ENCODE measurements around the gene HYAL3. TPM values are rescaled to one million over a fixed set of nuclear protein-coding genes. Genes with fewer than 3 reads are reported as not detected.

Gene HYAL3
- total and polyA plus RNA-seq, 2 of the 13 experiments (the other 11 are each of a cell fraction or from before 2014, with no cell fraction given) = 5.5 to 10.4 TPM

- TF ChIP-seq TSC22D2 (CRISPR knock-in tag; IDR thresholded peaks at IDR 0.05; ENCODE audit: borderline replicate concordance) (no peak), ZNF687 (CRISPR knock-in tag; IDR thresholded peaks at IDR 0.05) (peak; percentile 65), ZNF557 (CRISPR knock-in tag; IDR thresholded peaks at IDR 0.05) (no peak), THAP9 (CRISPR knock-in tag; IDR thresholded peaks at IDR 0.05; ENCODE audit: borderline replicate concordance) (no peak), ZNF260 (CRISPR knock-in tag; IDR thresholded peaks at IDR 0.05; ENCODE audit: borderline replicate concordance, low read depth) (no peak), ZNF24 (IDR thresholded peaks at IDR 0.05) (no peak), ZNF253 (CRISPR knock-in tag; IDR thresholded peaks at IDR 0.05; ENCODE audit: borderline replicate concordance) (no peak), IKZF4 (CRISPR knock-in tag; IDR thresholded peaks at IDR 0.05; ENCODE audit: borderline replicate concordance, low read depth, not compliant biosample characterization) (no peak), HIVEP1 (CRISPR knock-in tag; IDR thresholded peaks at IDR 0.05) (peak; percentile 81), MBD4 (IDR thresholded peaks at IDR 0.05; ENCODE audit: borderline replicate concordance, low read length) (no peak), MEF2D (CRISPR knock-in tag; IDR thresholded peaks at IDR 0.05) (0 out of 2 replicates have a peak, but pooled peaks have one; percentile 27), HOXA5 (CRISPR knock-in tag; IDR thresholded peaks at IDR 0.05) (no peak), ZNF414 (CRISPR knock-in tag; IDR thresholded peaks at IDR 0.05) (no peak; the same call in 1 of the 2 replicates), SRSF9 (IDR thresholded peaks at IDR 0.05; ENCODE audit: borderline replicate concordance, insufficient read depth, low read depth, low read length, poor library complexity, severe bottlenecking) (no peak), THAP11 (CRISPR knock-in tag; IDR thresholded peaks at IDR 0.05) (peak; percentile 43; the same call in 1 of the 2 replicates), MED1 (CRISPR knock-in tag; IDR thresholded peaks at IDR 0.05) (peak; percentile 37; the same call in 1 of the 2 replicates), ZNF777 (CRISPR knock-in tag; IDR thresholded peaks at IDR 0.05) (no peak), HDAC1 (CRISPR knock-in tag; IDR thresholded peaks at IDR 0.05) (peak; percentile 27), FOXO1 (CRISPR knock-in tag; IDR thresholded peaks at IDR 0.05) (no peak), ZNF558 (CRISPR knock-in tag; IDR thresholded peaks at IDR 0.05; ENCODE audit: borderline replicate concordance) (no peak), RBFOX2 (IDR thresholded peaks at IDR 0.05; ENCODE audit: low read depth, low read length) (peak; percentile 89), NFE2 (CRISPR knock-in tag; IDR thresholded peaks at IDR 0.05) (no peak), PTBP1 (IDR thresholded peaks at IDR 0.05; ENCODE audit: low read depth, low read length, poor library complexity, severe bottlenecking) (no peak)
Measured at GRCh38 chr3:50268703-50269451, 30.3 kb downstream of the HYAL3 start, which contains the start of gene SEMA3B (continued).
